ENCODE data around the gene SCMH1.
A peak's percentile ranks its signal among the peaks of the same experiment; 100 is the strongest.
"Not testable (repeated sequence)": the region's sequence is repeated elsewhere in the genome, so short reads cannot be mapped to it uniquely, and the experiment has no call there.

The SCMH1 gene

DNA sequence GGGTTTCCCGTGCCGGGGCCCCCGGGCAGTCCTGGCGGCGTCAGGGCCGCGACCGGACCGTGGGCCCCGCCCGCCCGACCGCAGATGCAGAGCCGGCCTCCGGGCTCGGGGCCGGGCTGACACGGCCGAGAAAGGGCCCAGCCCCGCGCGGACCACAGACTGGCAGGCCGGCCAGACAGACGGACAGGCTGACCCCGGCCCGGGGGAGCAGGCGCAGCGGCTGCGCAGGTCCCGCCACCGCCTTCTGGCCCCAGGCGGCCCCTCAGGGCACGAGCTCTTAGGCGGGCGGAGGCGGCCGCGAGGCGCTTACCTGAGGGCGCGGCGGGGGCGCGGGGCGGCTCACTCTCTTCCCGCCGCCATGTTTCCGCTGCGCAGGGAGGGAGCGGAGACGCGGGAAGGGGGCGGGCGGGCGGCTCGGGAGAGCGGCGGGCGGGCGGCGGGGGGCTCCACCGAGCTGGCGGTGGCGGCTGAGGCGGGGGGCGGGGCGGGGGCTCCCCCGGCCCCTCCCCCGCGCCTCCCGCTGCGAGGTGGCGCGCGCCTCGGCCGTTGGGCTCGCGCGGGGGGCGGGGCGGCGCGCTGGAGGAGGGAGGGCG is at the start of gene SCMH1:
Gene SCMH1, minus strand, starts transcription at position 558 of the 593 bp plus-strand sequence. CDS start 56,173 bp downstream, outside the sequence.
- no peak for DNase-seq

DNA sequence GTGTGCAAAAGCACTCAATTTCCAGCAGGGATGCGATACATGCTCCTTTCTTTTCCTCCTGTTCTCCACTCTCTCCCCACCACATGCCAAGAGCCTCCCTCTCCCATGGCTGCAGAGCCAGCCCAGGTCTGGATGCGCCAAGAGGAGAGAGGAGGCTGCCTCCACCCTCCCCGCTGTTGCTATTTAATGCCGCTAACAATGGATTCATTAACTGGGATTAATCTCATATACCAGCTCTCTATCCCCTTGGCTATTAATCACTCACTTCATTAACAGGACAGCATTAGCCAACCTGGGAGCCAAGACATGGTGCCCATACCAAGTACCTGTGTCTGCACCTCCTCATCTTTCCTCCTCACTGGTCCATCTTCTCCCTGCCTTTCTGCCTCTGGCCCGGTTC is 49.1 kb upstream of the SCMH1 start:
- peak; percentile 58 for DNase-seq

DNA sequence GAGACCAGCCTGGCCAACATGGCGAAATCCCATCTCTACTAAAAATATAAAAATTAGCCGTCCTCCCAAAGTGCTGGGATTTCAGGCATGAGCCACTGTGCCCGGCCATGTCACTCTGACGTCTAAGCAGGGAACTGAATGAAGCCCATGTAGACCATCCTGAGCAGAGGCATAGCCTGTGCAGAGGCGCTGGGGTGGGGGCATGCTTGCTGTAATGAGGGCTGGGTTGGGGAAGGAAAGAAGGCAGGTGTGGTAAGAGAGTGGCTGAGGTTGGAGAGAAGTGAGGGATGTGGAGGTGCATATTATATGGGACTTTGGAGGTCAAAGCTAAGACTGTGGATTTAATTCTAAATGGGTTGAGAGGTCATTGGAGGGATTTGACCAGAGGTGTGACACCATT is 47.1 kb upstream of the SCMH1 start:
- DNase-seq, result no peak

DNA sequence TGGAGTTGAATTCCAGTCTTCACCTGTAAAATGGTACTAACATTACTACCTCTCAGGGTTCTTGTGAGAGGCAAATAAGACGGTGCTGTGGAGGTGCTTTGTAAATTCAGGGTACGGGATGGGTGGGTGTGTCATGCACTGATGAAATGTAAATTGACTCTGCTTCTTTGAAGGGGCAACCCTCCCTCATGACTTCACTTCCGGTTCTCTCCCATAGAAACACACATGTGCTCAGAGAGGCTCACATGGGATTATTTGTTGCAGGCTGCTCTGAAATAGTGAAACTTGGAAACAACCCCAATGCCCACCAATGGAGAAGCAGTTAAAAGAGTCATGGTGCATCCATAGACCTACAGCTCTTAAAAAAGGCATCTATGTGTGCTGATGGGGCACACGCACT is 44.9 kb upstream of the SCMH1 start:
- no peak for DNase-seq

DNA sequence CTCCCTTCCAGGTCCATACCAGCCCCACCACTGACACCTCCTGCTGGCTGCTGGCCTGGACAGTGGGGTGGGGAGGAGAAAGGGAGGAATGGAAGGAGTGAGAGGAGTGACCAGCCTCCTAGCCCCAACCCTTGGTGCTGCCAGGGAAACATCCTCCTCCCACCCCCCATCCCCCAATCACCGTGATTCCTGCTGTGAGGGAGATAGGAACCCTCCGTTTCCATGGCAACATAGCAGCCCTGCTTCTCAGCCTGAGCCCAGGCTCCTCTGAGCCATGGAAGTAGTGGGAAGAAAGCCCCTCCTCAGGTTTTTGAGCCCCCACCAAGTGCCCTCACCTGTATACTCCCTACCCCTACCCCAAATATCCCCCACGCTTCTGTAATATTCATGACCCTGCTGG is 44.4 kb upstream of the SCMH1 start:
- DNase-seq, result no peak

DNA sequence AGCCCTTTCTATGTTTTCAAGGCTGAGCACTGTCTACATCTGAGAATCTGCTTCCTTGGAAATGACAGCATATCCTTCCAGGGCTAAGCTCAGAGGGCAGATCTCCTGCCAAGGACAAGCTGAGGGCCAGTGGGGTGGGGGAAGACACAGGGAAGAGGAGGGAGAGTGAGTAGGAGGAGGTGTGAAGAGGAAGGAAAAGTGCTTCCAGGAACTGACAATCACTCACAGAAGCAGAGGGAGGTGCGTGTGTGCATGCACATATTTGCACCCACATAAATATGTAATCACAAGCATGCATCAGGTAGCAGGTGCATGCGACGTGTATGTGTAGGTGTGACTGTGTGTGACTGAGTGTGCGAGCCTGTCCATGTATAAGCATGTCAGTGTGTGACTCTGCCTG is 43.7 kb upstream of the SCMH1 start:
- no peak for DNase-seq

DNA sequence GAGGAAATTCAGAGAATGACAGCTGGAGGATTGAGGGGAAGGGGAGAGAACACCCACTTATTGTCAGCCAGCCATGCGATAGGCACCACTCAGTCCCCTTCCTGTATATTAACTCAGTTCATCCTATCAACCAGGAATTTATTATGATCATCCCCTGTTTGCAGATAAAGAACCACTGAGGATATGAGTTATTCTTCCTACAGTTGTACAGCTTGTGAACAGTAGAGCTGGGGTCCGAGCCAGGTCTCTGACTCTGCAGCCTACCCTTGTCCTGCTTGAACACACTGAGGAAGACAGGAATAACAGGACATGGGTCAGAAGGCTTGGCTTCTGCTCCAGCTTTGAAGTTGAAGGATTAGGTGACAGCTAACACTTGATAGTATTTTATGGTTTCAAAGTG is 42.0 kb upstream of the SCMH1 start:
- DNase-seq, result peak; percentile 5

DNA sequence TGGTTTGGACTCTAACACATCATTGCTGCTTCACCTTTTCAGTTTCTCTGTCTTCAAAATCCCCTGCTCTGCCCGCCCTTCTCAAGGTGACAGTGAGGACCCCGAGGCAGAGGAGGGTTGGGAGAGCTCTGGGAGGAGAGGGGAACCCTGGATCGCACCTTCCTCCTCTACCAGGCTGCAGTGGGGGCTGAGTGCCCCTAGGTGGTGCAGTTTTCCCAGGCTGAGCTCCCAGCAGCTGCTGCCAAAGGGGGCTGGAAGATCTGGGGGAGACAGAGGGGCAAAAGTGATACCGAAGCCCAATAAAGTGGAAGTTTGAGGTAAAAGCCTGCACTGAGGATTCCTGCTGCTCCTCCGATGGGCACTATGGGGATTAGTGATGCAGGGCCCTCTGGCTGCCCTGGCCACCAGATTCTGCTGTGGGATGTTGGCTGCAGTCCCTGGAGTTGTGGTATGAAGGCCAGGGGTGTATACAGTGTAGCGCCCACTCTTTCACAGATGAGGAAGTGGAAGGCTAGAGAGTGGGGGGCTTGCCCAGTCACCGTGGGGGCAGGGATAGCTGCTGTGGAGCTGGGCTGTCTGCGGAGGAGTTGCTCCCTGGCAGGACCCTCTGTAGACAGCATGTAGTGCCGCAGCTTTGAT is 40.7 kb upstream of the SCMH1 start:
- DNase-seq, result peak; percentile 8

DNA sequence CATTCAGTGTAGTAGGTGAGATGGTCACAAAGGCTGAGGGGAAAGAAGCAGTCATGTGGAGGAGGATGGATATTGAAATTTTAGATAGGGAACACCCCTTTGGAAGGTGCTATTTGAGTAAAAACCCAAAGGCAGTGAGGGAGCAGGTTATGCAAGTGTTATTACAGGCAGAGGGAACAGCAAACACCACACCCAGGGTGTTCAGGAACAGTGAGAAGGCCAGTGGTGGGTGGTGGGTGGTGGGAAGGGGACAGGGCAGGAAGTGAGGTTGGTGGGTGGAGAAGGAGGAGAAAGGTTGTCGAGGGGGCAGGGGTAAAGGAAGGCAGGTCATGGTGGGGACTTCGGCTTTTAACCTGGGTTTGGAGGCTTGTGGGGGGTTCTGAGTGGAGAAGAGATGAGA is 39.2 kb upstream of the SCMH1 start:
- no peak for DNase-seq

DNA sequence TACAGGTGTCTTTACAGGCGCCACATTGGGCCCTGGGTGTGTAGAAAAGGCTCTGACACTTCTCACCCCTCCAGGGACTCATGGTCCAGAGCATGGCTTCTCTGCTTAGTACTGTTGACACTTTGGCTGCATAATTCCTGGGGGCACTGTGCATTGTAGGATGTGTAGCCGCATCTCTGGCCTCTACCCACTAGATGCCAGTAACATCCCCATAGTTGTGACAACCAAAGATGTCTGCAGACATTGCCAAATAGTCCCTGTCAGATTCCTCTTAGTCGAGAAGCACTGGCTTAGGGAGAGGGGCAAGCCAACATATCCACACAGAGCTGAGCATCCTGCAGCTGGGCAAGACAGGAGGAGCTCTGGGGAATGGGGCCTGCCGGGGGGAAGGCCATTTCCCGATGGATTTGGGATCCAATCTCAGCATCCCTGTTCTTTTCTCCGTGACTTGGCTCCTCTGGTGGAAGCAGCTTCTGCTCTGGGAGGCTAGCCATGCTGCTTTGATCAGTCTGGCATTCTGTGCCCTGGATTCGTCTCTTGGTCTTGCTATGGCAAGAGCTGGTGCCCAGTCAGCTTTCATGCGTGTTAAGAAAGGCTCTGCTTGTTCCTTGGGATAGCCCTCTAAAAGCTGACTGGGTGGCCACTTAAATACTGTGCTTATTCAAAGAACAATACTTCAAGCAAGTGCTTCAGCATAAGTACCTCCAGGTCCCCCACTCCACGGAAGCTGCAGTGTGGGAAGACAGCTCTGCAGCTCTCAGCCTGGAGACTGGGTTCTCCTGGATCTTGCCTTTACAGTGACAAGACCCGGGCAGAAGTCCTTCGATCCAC is 38.3 kb upstream of the SCMH1 start:
- no peak for DNase-seq

DNA sequence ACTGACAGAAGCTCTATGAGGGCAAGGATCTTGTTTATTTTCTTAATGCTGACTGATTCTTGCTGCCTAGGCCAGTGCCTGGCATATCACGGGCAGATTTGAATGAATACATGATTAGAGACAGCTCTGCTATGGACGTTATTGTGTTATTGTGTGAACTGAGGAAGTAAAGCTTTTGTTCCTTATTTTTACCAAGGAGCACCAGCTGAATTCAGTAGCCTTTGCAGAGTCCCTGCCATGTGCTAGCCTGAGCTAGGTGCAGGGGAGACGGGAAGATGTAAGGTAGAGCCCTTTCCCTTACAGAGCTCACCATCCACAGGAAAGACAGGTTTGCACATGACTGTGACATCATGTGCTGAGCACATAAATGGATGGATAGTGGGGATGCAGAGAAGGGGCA is 36.0 kb upstream of the SCMH1 start:
- DNase-seq, result no peak

DNA sequence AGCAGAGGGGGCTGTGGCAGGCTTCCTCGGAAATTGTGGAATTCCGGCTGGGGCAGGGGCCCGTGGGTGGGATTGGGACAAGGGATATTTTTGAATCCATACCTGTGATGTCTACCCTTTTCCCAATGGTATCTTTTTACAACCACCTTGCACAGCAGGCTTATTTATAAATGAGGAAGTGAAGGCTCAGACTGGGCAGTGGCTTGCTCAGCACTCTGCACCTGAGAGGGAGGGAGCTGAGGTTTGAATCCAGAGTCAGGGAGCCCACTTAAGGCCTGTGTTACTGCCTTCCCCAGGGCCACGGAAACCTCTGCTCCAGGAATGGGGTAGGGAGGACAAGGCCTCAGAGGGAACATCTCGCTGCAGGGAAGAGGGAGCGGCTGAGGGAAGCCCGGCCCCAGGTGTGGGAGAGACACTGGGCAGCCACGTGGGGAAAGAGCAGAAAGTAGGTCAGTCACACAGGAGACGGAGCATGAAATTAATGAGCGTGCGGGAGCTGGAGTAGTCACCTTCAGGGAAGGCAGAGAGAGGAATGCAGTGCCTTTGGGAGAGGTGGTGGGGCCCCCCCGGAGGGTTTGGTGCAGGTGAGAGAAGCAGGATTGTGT is 35.4 kb upstream of the SCMH1 start:
- no peak for DNase-seq

DNA sequence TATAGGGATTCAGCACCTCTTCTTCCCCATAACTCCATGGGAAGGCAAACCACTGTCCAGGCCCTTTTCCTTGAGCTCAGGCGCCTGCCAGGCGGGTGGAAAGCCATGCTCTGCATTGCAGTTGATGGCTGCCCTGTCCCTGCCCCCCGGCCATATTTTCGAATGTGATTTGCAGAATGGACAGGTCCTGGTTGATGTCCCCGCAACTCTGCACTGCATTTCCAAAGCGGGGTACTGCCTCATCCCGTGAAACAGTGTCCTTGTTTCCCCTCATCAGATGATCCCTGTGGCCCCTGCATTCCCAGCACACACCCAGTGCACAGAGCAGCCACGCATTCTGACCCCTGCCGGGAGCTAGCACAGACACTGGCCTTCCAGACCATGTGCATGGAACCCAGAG is 33.7 kb upstream of the SCMH1 start:
- DNase-seq, result no peak

DNA sequence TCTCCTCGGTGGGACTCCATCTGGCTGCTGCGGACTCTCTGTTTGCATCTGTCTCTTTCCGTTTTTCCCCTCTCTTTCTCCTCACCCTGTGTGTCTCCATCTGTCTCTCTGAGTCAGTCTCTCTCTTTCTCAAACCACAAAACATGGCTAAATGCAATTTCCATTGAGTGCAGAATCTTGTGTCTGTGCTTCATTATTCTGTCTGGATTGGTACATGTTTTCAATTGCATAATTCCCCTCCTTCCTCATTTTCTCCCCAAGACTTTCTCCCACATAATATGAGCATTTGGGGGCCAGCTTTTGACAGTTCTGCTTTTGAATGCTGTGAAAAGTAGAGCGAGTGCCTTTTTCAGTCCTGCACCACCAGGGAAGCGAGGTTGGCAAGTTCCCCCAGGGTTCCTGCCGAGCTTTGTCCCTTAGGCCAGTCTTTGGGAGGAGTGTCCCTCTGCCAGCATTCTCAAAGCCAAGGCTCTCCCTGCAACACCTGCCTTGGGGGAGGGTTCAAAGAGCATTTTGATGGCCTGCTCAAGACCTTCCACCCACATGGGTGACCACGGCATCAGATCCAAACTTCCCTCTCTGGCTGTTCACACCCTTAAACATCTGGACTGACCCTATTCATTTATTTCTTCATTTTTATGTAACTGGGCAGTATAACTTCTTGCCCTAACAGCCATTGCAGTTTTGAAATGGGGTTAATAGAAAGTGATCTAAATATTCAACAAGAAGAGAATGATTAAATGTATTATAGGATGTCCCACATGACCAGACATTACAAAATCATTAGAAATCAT is 32.8 kb upstream of the SCMH1 start:
- no peak for DNase-seq

DNA sequence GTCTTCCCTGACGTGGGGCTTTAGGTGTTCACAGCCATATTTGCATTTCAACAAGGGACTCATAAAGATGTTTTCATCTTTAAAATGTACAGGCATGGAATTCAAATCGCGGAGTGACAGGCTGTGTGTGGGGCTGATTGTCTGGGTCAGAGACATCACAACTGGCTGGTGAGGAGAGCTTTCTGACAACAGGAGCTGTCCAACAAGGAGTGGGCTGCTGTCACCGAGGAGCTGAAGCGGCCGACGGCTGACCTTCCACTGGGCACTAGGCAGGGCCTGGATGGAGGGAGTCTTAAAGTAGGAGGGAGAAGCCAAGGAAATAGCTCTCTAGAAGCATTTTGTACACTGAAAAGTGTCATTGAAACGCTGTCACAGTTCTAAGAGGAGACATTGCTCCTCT is 30.5 kb upstream of the SCMH1 start:
- no peak for DNase-seq

DNA sequence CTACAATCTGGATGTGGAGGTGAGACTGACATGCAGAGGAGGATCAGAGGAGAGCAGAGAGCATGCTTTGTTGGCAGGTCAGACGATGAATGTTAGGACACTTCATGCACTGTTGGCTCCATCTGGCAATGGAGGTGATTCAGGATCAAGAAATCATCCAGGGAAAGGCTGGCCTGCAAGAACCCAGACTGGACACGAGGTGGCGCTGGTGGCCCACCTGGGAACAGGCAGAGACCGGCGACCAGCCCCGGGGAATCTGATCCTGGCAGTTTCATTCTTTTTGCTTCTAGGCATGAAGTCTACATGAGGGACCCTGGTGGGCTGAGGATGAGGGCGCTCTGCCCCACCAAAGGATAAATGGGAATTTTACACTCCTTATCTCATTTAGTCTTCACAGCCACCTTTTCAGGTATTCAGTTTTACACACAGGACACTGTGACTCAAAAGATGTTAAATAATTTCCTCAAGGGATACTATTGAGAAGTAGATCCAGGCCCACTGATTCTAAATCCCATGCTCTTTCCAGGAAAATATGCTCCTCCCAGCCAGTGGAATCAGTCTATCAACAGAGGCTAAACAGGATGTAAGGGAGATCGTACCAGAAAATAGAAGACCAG is 26.2 kb upstream of the SCMH1 start:
- DNase-seq, result peak; percentile 76

DNA sequence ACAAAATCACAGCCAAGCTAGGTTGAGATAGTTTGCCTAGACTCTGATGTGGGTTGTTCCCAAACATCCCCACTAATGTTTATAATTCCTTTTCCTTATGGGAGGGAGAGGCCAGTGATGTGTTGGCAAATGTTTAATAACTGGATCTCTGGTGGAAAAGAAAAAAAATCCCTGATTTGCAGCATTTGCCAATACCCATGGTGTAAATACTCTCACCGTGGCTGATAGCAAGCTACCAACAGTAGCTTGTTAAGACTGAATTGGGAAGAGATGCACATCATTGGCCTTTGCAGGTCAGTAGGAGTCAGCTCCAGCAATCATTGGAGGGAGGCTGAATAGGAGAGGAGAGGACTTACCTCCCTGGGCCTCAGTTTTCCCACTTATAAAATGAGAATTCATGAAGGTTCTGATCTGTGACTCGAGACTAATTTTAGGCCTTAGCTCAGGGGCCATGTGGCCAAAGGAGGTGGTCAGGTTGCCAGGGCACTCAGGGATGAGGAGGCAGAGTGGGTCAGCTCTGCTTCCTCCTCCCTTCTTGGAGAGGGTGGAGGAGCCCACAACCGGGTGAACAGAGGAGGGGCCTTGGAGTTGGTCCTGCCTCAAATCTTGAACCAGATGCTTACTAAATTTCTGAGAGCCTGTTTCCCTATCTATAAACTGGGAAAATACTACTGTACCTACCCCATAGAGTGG is 20.0 kb upstream of the SCMH1 start:
- DNase-seq, result no peak

DNA sequence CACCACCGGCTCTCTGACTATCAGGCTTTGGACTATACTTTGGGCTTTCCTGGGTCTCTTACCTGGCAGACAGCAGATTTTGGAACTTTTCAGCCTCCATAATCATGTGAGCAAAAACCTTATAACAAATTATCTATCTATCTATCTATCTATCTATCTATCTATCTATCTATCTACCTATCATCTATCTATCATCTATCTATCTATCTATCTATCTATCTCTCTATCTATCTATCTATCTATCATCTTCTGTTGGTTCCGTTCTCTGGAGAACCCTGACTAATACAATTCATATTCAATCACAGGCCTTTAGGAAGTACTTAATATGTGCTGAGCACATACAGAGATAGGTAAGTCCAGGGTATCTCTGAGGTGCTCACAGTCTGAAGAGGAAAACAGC is 18.7 kb upstream of the SCMH1 start:
- DNase-seq, result no peak

DNA sequence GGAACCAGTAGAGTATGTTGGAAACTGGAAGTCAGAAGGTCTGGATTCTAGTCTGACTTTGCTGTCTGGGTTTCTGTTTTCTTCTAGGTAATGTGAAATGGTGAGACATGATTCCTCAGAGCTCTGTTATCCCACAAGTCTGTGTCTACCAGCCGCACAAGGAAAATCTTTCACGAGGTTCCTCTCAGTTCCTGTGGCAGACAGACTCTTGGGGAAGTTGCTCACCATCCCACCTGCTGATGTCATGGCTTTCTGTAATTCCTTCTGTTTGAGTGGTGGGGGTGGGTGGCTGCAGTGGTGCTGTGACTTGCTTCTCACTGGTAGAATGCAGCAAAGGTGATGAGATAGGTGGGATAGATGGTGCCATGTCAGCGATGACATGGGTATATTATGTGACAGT is 17.1 kb upstream of the SCMH1 start:
- no peak for DNase-seq

DNA sequence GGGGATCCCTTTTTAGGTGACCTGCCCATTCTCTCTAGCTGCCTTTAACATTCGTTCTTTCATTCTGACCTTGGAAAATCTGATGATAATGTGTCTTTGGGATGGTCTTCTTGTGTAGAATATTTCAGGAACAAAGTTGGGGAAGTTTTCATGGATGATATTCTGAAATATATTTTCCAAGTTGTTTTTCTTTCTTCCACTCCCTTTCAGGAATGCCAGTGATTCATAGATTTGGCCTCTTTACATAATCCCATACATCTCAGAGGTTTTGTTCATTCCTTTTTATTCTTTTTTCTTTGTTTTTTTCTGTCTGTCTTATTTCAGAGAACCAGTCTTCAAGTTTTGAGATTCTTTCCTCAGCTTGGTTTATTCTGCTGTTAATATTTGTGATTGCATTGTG is 13.9 kb upstream of the SCMH1 start:
- DNase-seq, result no peak

DNA sequence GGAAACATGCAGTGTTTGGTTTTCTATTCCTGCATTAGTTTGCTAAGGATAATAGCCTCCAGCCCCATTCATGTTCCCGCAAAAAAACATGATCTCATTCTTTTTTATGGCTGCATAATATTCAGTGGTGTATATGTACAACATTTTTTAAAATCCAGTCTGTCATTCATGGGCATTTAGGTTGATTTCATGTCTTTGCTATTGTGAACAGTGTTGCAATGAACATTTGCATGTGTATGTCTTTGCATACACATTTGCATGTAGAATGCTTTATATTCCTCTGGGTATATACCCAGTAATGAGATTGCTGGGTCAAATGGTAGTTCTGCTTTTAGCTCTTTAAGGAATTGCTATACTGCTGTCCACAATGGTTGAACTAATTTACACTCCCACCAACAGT is 9.0 kb upstream of the SCMH1 start:
- not testable (repeated sequence) for DNase-seq

DNA sequence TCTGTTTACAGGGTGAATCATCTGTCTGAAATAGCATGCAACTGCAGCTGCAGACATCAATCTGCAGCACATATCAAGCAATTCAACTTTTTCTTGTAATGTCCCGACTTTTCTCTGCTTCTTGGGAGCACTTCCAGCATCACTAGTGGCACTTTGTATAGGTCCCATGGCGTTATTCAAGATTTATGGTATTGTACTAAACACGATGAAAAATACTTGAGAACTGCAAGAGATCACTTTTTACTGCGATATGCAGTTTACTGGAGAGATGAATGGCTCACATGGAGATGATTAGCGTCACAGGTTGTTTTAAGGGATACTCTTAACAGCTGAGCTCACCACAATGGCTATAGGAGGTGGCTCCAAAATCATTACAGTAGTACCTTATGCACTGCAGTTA is 7.2 kb upstream of the SCMH1 start:
- no peak for DNase-seq
